ENCODE data around the gene NUDT3. TPM values are rescaled to one million over a fixed set of nuclear protein-coding genes. Genes with fewer than 3 reads are reported as not detected.

The NUDT3 gene
- total and polyA plus RNA-seq, 9 of the 15 experiments (the other 6 are each of a cell fraction or from before 2014, with no cell fraction given): 5.4 to 81.2 (median 56.4) TPM

GRCh38 chr6:34284563-34285447, 107.7 kb downstream of the NUDT3 start (continued):
- TF ChIP-seq ZC3H8 (IDR thresholded peaks at IDR 0.05) (no peak), MNT (conservative IDR thresholded peaks at IDR 0.05) (peak in 1 of 2 experiments; percentile 55; a peak in 2 of 4 replicates), PRDM10 (IDR thresholded peaks at IDR 0.05; ENCODE audit: partially characterized antibody) (peak; percentile 89), ZNF551 (CRISPR knock-in tag; IDR thresholded peaks at IDR 0.05) (no peak), TEAD4 (IDR thresholded peaks at IDR 0.05; ENCODE audit: low read length) (peak; percentile 90), TEAD4 (CRISPR knock-in tag; IDR thresholded peaks at IDR 0.05; ENCODE audit: borderline replicate concordance) (no peak), ZNF121 (CRISPR knock-in tag; conservative IDR thresholded peaks at IDR 0.05) (no peak), RUNX1 (IDR thresholded peaks at IDR 0.05; ENCODE audit: low read depth) (no peak), ZNF609 (CRISPR knock-in tag; IDR thresholded peaks at IDR 0.05; ENCODE audit: borderline replicate concordance) (no peak), MTA3 (IDR thresholded peaks at IDR 0.05; ENCODE audit: borderline replicate concordance) (0 out of 2 replicates have a peak, but pooled peaks have one; percentile 38), ZBTB1 (CRISPR knock-in tag; IDR thresholded peaks at IDR 0.05; ENCODE audit: borderline replicate concordance, low read depth) (no peak), GABPB1 (CRISPR knock-in tag; IDR thresholded peaks at IDR 0.05) (peak; percentile 66), ZNF444 (CRISPR knock-in tag; IDR thresholded peaks at IDR 0.05) (no peak), JUN (IDR thresholded peaks at IDR 0.05; ENCODE audit: borderline replicate concordance, low read depth, low read length) (no peak), JUN (CRISPR knock-in tag; IDR thresholded peaks at IDR 0.05; ENCODE audit: borderline replicate concordance) (peak; percentile 24; the same call in 1 of the 2 replicates), KDM1A (IDR thresholded peaks at IDR 0.05) (peak in 1 of 2 experiments; percentile 27; a peak in 1 of 4 replicates)
